SU-DHL-6 (cell line): ENCODE results near the gene HAUS5.

Experiments used
- H2AFZ ChIP-seq: fragments of 200-600 bp; sonication (generic); 2 replicates; pipeline ENCODE4 v1.6.1; 2014; ENCODE audit warnings: low read depth, mild to moderate bottlenecking, moderate library complexity, mixed read lengths, antibody characterized with exemption, low read length; ENCODE audit not compliant: severe bottlenecking
- H3F3A ChIP-seq: fragments of 200-600 bp; shearing (Covaris generic); 2 replicates; pipeline ENCODE4 v1.6.0; 2016; ENCODE audit warnings: antibody characterized with exemption, mild to moderate bottlenecking; ENCODE audit not compliant: insufficient read depth
- H3K27ac ChIP-seq: fragments of 200-600 bp; sonication (generic); 2 replicates; pipeline ENCODE4 v1.5.1; 2016; ENCODE audit warnings: low read depth, mild to moderate bottlenecking, low read length, moderate library complexity, mixed read lengths
- H3K27me3 ChIP-seq: fragments of 200-600 bp; sonication (generic), shearing (Covaris generic); 2 replicates; pipeline ENCODE4 v1.6.0; 2014; ENCODE audit warnings: mild to moderate bottlenecking, low read length
- H3K36me3 ChIP-seq: fragments of 200-600 bp; sonication (generic); 2 replicates; pipeline ENCODE4 v1.6.1; 2014; ENCODE audit warnings: mild to moderate bottlenecking, low read length, mixed read lengths
- H3K4me2 ChIP-seq: fragments of 300-600, 200-600 bp; shearing (Covaris generic), sonication (generic); 2 replicates; pipeline ENCODE4 v1.6.0; 2014; ENCODE audit warnings: low read length, low read depth, mild to moderate bottlenecking; ENCODE audit not compliant: poor library complexity, severe bottlenecking
- H3K4me3 ChIP-seq: fragments of 200-600 bp; sonication (generic); 2 replicates; pipeline ENCODE4 v1.5.1; 2014; ENCODE audit warnings: antibody characterized with exemption, low read length, mild to moderate bottlenecking, mixed read lengths; ENCODE audit not compliant: insufficient read depth, poor library complexity, severe bottlenecking
- H3K79me2 ChIP-seq: fragments of 200-600 bp; sonication (generic); 2 replicates; pipeline ENCODE4 v1.6.1; 2014; ENCODE audit warnings: mild to moderate bottlenecking, low read length, moderate library complexity; ENCODE audit not compliant: insufficient read depth
- H3K9ac ChIP-seq: fragments of 200-600 bp; sonication (generic); 2 replicates; pipeline ENCODE4 v1.7.0; 2014; ENCODE audit warnings: mild to moderate bottlenecking, low read length
- H3K9me2 ChIP-seq: fragments of 200-600 bp; sonication (generic); replicated peaks from 2 replicates; pipeline ENCODE4 v1.6.1; 2014; ENCODE audit warnings: low read length; ENCODE audit not compliant: insufficient read depth
- H3K9me3 ChIP-seq: fragments of 200-600 bp; sonication (generic); 2 replicates; pipeline ENCODE4 v1.6.1; 2014; ENCODE audit warnings: low read length, mixed read lengths; ENCODE audit not compliant: insufficient read depth
- H4K20me1 ChIP-seq: fragments of 200-600 bp; sonication (generic); 2 replicates; pipeline ENCODE4 v1.6.1; 2014; ENCODE audit warnings: low read depth, mild to moderate bottlenecking, antibody characterized with exemption, low read length, moderate library complexity, mixed read lengths
- CTCF ChIP-seq: fragments of 200-600 bp; sonication (generic); IDR thresholded peaks from one replicate; pipeline ENCODE4 v1.5.1; 2017; ENCODE audit warnings: antibody characterized with exemption, mild to moderate bottlenecking, low read length, moderate library complexity; ENCODE audit not compliant: insufficient read depth, poor library complexity, severe bottlenecking
- EZH2phosphoT487 ChIP-seq: fragments of 200-600 bp; sonication (generic), shearing (Covaris generic); conservative IDR thresholded peaks from 2 replicates; pipeline ENCODE4 v1.6.1; 2018; ENCODE audit warnings: mild to moderate bottlenecking, antibody characterized with exemption, low read length, moderate library complexity, mixed read lengths

HAUS5 gene

DNA sequence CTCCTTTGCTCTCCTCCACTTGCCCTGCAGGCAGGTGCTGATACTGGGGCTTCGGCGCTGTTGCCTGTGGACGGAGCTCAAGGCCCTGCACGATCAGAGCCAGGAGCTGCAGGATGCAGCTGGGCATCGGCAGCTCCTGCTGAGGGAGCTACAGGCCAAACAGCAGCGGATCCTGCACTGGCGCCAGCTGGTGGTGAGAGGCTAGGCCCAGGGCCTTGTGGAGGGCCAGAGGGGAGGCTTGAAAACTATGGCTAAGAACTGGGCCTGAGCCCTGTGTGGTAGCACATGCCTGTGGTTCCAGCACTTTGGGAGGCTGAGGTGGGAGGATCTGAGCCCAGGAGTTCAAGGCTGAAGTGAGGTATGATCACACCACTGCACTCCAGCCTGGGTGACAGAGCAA is 6.3 kb downstream of the HAUS5 start:
- Histone ChIP-seq H3K27me3 (no peaks in the 10 kb centered on the region), H3K27ac (no peak overlapping the region), H3K4me2 (no peak overlapping the region), H3K79me2 (no peaks in the 10 kb centered on the region), H2AFZ (no peak overlapping the region), H3F3A (no peaks in the 10 kb centered on the region), H3K9ac (no peak overlapping the region), H3K36me3 (no peaks in the 10 kb centered on the region), H3K4me3 (no peak overlapping the region), H4K20me1 (no peaks in the 10 kb centered on the region), H3K9me3 (no peaks in the 10 kb centered on the region), H3K9me2 (no peaks in the 10 kb centered on the region)
- no peak for TF ChIP-seq EZH2phosphoT487
- TF ChIP-seq CTCF = no peak

GRCh38 chr19:35619290-35619923 is 6.9 kb downstream of the HAUS5 start:
- H4K20me1 ChIP-seq = no peaks in the 10 kb centered on the region
- H3K79me2 ChIP-seq = no peaks in the 10 kb centered on the region
- no peak overlapping the region for H2AFZ ChIP-seq
- no peaks in the 10 kb centered on the region for H3K9me3 ChIP-seq
- no peak overlapping the region for H3K4me3 ChIP-seq
- no peak for TF ChIP-seq CTCF
- no peak for TF ChIP-seq EZH2phosphoT487
- no peaks in the 10 kb centered on the region for H3K9me2 ChIP-seq
- H3F3A ChIP-seq = no peaks in the 10 kb centered on the region
- H3K4me2 ChIP-seq = no peak overlapping the region
- no peaks in the 10 kb centered on the region for H3K27me3 ChIP-seq
- H3K9ac ChIP-seq = no peak overlapping the region
- no peaks in the 10 kb centered on the region for H3K36me3 ChIP-seq
- no peak overlapping the region for H3K27ac ChIP-seq

DNA sequence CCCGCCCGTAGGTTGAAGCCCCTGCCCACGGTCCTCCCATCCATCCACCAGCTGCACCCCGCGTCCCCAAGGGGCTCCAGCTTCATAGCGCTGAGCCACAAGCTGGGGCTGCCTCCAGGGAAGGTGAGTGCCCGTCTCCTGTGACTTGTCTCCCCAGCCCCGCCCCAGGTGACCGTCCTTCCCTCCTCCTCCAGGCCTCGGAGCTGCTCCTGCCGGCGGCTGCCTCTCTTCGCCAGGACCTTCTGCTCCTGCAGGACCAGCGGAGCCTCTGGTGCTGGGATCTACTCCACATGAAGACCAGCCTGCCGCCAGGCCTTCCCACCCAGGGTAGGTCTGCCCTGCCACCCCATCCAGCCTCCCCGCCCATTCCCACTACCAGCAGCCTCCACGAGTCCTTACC is 7.5 kb downstream of the HAUS5 start:
- Histone ChIP-seq H3K27ac (no peak overlapping the region), H3K9ac (no peak overlapping the region), H3K27me3 (no peaks in the 10 kb centered on the region), H3F3A (peaks cover 2% of the 10 kb centered on the region; the same call in 1 of the 2 replicates), H3K9me2 (no peaks in the 10 kb centered on the region), H4K20me1 (no peaks in the 10 kb centered on the region), H3K4me3 (no peak overlapping the region), H3K79me2 (no peaks in the 10 kb centered on the region), H3K9me3 (no peaks in the 10 kb centered on the region), H3K4me2 (no peak overlapping the region), H3K36me3 (no peaks in the 10 kb centered on the region), H2AFZ (no peak overlapping the region)
- TF ChIP-seq EZH2phosphoT487 = no peak
- TF ChIP-seq CTCF = no peak
